ENCODE results near the gene UNC5A.

UNC5A gene

GRCh38 chr5:176762489-176762888 lies 47.9 kb upstream of the UNC5A start:
- Histone ChIP-seq H3K27ac (ENCODE audit: extremely low read depth, low read depth, low read length) (no peak overlapping the region), H3K4me3 (ENCODE audit: low read depth, low read length) (no peak overlapping the region), H3K4me1 (ENCODE audit: control insufficient read depth, insufficient read depth, low read length) (no peaks in the 10 kb centered on the region), H3K9me3 (ENCODE audit: control insufficient read depth, insufficient read depth, low read depth, low read length) (no peaks in the 10 kb centered on the region), H3K36me3 (ENCODE audit: control insufficient read depth in 2 of 2, insufficient read depth in 1 of 2, low read length in 2 of 2) (no peaks in the 10 kb centered on the region)
- ChIA-PET CTCF (interaction anchor here (0.9 kb wide), 1 partner anchor 101 kb away, joined by 3 read pairs; no protein-coding TSS in a partner anchor), POLR2A (no interaction called here)
- TF ChIP-seq ZNF433 (tag by site-specific recombination; IDR thresholded peaks at IDR 0.05; ENCODE audit: low read depth) (no peak), KLF10 (tag by site-specific recombination; IDR thresholded peaks at IDR 0.05) (no peak), ZNF514 (tag by site-specific recombination; IDR thresholded peaks at IDR 0.05) (no peak), ZNF394 (tag by site-specific recombination; IDR thresholded peaks at IDR 0.05; ENCODE audit: borderline replicate concordance) (no peak), KLF8 (tag by site-specific recombination; IDR thresholded peaks at IDR 0.05) (no peak), ZFHX2 (tag by site-specific recombination; conservative IDR thresholded peaks at IDR 0.05) (no peak), ZNF837 (tag by site-specific recombination; IDR thresholded peaks at IDR 0.05) (no peak), TCF7L2 (IDR thresholded peaks at IDR 0.05; ENCODE audit: borderline replicate concordance, low read depth, low read length) (no peak), ZNF37A (tag by site-specific recombination; IDR thresholded peaks at IDR 0.05) (no peak), ZXDB (tag by site-specific recombination; IDR thresholded peaks at IDR 0.05) (no peak), ZSCAN4 (tag by site-specific recombination; IDR thresholded peaks at IDR 0.05) (no peak), ZNF184 (tag by site-specific recombination; IDR thresholded peaks at IDR 0.05) (no peak), SP2 (tag by site-specific recombination; IDR thresholded peaks at IDR 0.05) (no peak), TRIM28 (IDR thresholded peaks at IDR 0.05; ENCODE audit: borderline replicate concordance, low read length) (no peak), ZNF626 (tag by site-specific recombination; IDR thresholded peaks at IDR 0.05) (no peak), ZNF670 (tag by site-specific recombination; IDR thresholded peaks at IDR 0.05; ENCODE audit: low read depth) (no peak), KLF1 (tag by site-specific recombination; IDR thresholded peaks at IDR 0.05) (no peak)
- TF ChIP-seq, protein P1, sequence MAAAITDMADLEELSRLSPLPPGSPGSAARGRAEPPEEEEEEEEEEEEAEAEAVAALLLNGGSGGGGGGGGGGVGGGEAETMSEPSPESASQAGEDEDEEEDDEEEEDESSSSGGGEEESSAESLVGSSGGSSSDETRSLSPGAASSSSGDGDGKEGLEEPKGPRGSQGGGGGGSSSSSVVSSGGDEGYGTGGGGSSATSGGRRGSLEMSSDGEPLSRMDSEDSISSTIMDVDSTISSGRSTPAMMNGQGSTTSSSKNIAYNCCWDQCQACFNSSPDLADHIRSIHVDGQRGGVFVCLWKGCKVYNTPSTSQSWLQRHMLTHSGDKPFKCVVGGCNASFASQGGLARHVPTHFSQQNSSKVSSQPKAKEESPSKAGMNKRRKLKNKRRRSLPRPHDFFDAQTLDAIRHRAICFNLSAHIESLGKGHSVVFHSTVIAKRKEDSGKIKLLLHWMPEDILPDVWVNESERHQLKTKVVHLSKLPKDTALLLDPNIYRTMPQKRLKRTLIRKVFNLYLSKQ (tag by site-specific recombination; IDR thresholded peaks at IDR 0.05; ENCODE audit: borderline replicate concordance): no peak

GRCh38 chr5:176765687-176766086 lies 44.7 kb upstream of the UNC5A start:
- Histone ChIP-seq H3K4me1 (ENCODE audit: control insufficient read depth, insufficient read depth, low read length) (no peaks in the 10 kb centered on the region), H3K27ac (ENCODE audit: extremely low read depth, low read depth, low read length) (no peak overlapping the region), H3K36me3 (ENCODE audit: control insufficient read depth in 2 of 2, insufficient read depth in 1 of 2, low read length in 2 of 2) (no peaks in the 10 kb centered on the region), H3K4me3 (ENCODE audit: low read depth, low read length) (no peak overlapping the region), H3K9me3 (ENCODE audit: control insufficient read depth, insufficient read depth, low read depth, low read length) (no peaks in the 10 kb centered on the region)
- POLR2A ChIA-PET: no interaction called here
- TF ChIP-seq SETDB1 (IDR thresholded peaks at IDR 0.05; ENCODE audit: insufficient read length, low read length): peak; percentile 76
- TF ChIP-seq ZNF341 (tag by site-specific recombination; IDR thresholded peaks at IDR 0.05; ENCODE audit: low read depth): no peak
- CTCF ChIA-PET: interaction anchor here (0.8 to 1.3 kb wide), 2 partner anchors 22 to 105 kb away, joined by 3 to 4 read pairs; no protein-coding TSS in a partner anchor

DNA sequence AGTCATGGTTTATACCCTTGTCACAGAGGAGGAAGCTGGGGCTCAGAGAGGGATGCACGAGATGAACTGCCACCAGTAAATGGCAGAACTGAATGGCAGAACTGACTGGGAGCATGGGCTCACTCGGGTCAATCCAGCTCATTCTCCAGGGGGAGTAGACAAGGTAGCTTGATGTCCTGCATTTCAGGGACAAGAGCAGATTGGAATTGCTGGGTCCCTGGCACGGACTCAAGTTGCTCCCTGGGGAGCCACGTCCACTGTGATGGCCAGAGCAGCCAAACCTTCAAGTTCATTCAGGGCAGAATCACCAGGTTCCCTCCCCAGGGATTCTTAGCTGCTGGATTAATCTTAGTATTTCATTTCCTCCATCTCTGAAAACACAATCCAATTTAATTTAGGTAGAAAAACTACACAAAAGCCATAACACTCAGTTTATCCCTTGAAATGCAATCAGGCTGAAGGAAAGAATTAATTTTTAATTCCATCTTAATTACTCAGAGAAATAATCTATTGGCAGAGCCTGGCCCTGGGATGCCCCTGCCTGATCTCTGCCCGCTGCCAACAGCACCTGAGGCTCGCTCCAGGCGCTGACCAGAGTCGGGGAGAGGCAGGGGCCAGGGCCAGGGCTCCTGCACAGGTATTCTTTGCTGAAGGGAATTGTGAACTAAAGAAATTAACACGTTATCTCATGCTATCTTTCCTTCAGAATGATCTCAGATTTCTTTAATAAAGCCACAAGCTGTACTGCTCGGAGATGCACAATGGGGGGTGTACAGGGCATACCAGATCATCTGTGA lies 42.0 kb upstream of the UNC5A start:
- Histone ChIP-seq H3K9me3 (ENCODE audit: control insufficient read depth, insufficient read depth, low read depth, low read length) (no peaks in the 10 kb centered on the region), H3K4me3 (ENCODE audit: low read depth, low read length) (no peak overlapping the region), H3K36me3 (ENCODE audit: control insufficient read depth in 2 of 2, insufficient read depth in 1 of 2, low read length in 2 of 2) (no peaks in the 10 kb centered on the region), H3K4me1 (ENCODE audit: control insufficient read depth, insufficient read depth, low read length) (no peaks in the 10 kb centered on the region), H3K27ac (ENCODE audit: extremely low read depth, low read depth, low read length) (no peak overlapping the region)
- TF ChIP-seq ZNF571 (tag by site-specific recombination; IDR thresholded peaks at IDR 0.05) (no peak), ZBTB1 (tag by site-specific recombination; IDR thresholded peaks at IDR 0.05) (no peak), ZFP37 (tag by site-specific recombination; IDR thresholded peaks at IDR 0.05) (no peak), ZNF311 (tag by site-specific recombination; IDR thresholded peaks at IDR 0.05; ENCODE audit: borderline replicate concordance) (no peak), ZNF658 (tag by site-specific recombination; IDR thresholded peaks at IDR 0.05) (no peak), ZNF10 (tag by site-specific recombination; IDR thresholded peaks at IDR 0.05) (no peak), ZXDB (tag by site-specific recombination; IDR thresholded peaks at IDR 0.05) (no peak), EGR2 (tag by site-specific recombination; IDR thresholded peaks at IDR 0.05; ENCODE audit: low read depth) (no peak)
- TF ChIP-seq, protein P2, sequence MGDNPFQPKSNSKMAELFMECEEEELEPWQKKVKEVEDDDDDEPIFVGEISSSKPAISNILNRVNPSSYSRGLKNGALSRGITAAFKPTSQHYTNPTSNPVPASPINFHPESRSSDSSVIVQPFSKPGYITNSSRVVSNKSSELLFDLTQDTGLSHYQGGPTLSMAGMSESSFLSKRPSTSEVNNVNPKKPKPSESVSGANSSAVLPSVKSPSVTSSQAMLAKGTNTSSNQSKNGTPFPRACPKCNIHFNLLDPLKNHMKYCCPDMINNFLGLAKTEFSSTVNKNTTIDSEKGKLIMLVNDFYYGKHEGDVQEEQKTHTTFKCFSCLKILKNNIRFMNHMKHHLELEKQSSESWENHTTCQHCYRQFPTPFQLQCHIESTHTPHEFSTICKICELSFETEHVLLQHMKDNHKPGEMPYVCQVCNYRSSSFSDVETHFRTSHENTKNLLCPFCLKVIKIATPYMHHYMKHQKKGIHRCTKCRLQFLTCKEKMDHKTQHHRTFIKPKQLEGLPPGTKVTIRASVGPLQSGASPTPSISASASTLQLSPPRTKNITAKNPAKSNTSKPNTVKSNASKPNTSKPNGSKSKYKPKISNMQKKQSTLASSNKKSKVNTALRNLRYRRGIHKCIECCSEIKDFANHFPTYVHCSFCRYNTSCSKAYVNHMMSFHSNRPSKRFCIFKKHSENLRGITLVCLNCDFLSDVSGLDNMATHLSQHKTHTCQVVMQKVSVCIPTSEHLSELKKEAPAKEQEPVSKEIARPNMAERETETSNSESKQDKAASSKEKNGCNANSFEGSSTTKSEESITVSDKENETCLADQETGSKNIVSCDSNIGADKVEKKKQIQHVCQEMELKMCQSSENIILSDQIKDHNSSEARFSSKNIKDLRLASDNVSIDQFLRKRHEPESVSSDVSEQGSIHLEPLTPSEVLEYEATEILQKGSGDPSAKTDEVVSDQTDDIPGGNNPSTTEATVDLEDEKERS (tag by site-specific recombination; IDR thresholded peaks at IDR 0.05): no peak
- CTCF ChIA-PET: interaction anchor here (1.2 kb wide), 1 partner anchor 15 kb away, joined by 3 read pairs; no protein-coding TSS in a partner anchor
- POLR2A ChIA-PET: no interaction called here
